Thoracic aorta (tissue), 2 donors: ENCODE data around the gene GPR132. TPM values are rescaled to one million over a fixed set of nuclear protein-coding genes. Genes with fewer than 3 reads are reported as not detected.
A peak's percentile ranks its signal among the peaks of the same experiment; 100 is the strongest.

Experiments used
- ATAC-seq: fragments of 150-250 bp; one replicate; pipeline ENCODE4 v1.8.0; 2017; ENCODE audit warnings: low read depth; ENCODE audit not compliant: insufficient number of reproducible peaks, low FRiP score
- DNase-seq: peaks from one replicate; pipeline ENCODE4 v3.0.0-alpha.2; 2020; ENCODE audit warnings: low spot score
- H3K27ac ChIP-seq, 2 donors: fragments of 200-600 bp; sonication (generic); 1 replicate in 1 of 2; 2 replicates in 1 of 2; pipeline ENCODE4 v1.5.1; 2016; ENCODE audit warnings: mild to moderate bottlenecking in 2 of 2, moderate library complexity in 2 of 2
- H3K27me3 ChIP-seq: fragments of 200-600 bp; sonication (generic); replicated peaks from 2 replicates; pipeline ENCODE4 v1.6.0; 2016; ENCODE audit warnings: mild to moderate bottlenecking; ENCODE audit not compliant: insufficient read depth
- H3K36me3 ChIP-seq: fragments of 200-600 bp; sonication (generic); one replicate; pipeline ENCODE4 v1.5.1; 2016
- H3K4me1 ChIP-seq, 2 donors: fragments of 200-600 bp; sonication (generic); 1 replicate in 1 of 2; 2 replicates in 1 of 2; pipeline versions ENCODE4 v1.5.1 to v1.6.0; 2016; ENCODE audit warnings: low read depth in 2 of 2, mild to moderate bottlenecking in 1 of 2; ENCODE audit not compliant: control insufficient read depth in 1 of 2
- H3K4me3 ChIP-seq: fragments of 200-600 bp; sonication (generic); 2 replicates; pipeline ENCODE4 v1.5.1; 2016; ENCODE audit warnings: mild to moderate bottlenecking
- H3K9me3 ChIP-seq: fragments of 200-600 bp; sonication (generic); 2 replicates; pipeline ENCODE4 v1.5.1; 2016
- CTCF ChIP-seq: fragments of 200-600 bp; sonication (generic); IDR thresholded peaks from one replicate; pipeline ENCODE4 v1.5.1; 2019; ENCODE audit warnings: antibody characterized with exemption
- total RNA-seq, 2 donors: library from RNA; depleted of rRNA; stranded (reverse); fragments of >200 nt; gene quantifications; one replicate each; pipeline versions ENCODE4 v1.1.0 to v1.2.3, GENCODE V29; 2016

The GPR132 gene
- total RNA-seq, 2 donors from 2014 or later: 2.3 to 18.6 TPM

GRCh38 chr14:105091054-105091516, 25.9 kb upstream of the GPR132 start:
- H3K4me1 ChIP-seq: peaks cover 35 to 68% of the 10 kb centered on the region in 2 donors
- H3K9me3 ChIP-seq: no peaks in the 10 kb centered on the region
- peak overlapping the region; percentile 15 to 96 for H3K27ac ChIP-seq
- H3K27me3 ChIP-seq: no peaks in the 10 kb centered on the region
- ATAC-seq: no peak
- H3K4me3 ChIP-seq: peak overlapping the region; percentile 98
- no peaks in the 10 kb centered on the region for H3K36me3 ChIP-seq
- no peak for DNase-seq
- no peak for TF ChIP-seq CTCF

GRCh38 chr14:105090493-105091053, 25.3 kb upstream of the GPR132 start:
- Histone ChIP-seq H3K4me3 (no peak overlapping the region), H3K27ac (peak overlapping the region; percentile 15 to 96), H3K9me3 (no peaks in the 10 kb centered on the region), H3K36me3 (no peaks in the 10 kb centered on the region), H3K27me3 (no peaks in the 10 kb centered on the region), H3K4me1 (peaks cover 35 to 68% of the 10 kb centered on the region in 2 donors)
- DNase-seq (no peak), ATAC-seq (no peak)
- peak; percentile 96 for TF ChIP-seq CTCF

GRCh38 chr14:105089746-105090492, 24.7 kb upstream of the GPR132 start:
- no peak for TF ChIP-seq CTCF
- Histone ChIP-seq H3K4me3 (no peak overlapping the region), H3K27ac (no peak overlapping the region), H3K36me3 (no peaks in the 10 kb centered on the region), H3K4me1 (peaks cover 35 to 68% of the 10 kb centered on the region in 2 donors), H3K9me3 (no peaks in the 10 kb centered on the region), H3K27me3 (no peaks in the 10 kb centered on the region)
- no peak for ATAC-seq
- DNase-seq: no peak

GRCh38 chr14:105088812-105089745, 23.8 kb upstream of the GPR132 start:
- no peak for DNase-seq
- H3K27ac ChIP-seq: peak overlapping the region; percentile 54 to 63
- H3K4me1 ChIP-seq: peaks cover 31 to 61% of the 10 kb centered on the region in 2 donors
- no peak for TF ChIP-seq CTCF
- no peaks in the 10 kb centered on the region for H3K36me3 ChIP-seq
- H3K9me3 ChIP-seq: no peaks in the 10 kb centered on the region
- no peaks in the 10 kb centered on the region for H3K27me3 ChIP-seq
- ATAC-seq: no peak
- no peak overlapping the region for H3K4me3 ChIP-seq
